Vagina (tissue), 2 donors: Measurements from ENCODE around the gene SSR1. TPM values are rescaled to one million over a fixed set of nuclear protein-coding genes. Genes with fewer than 3 reads are reported as not detected.

Source experiments
- DNase-seq, 2 donors: peaks; one replicate each; pipeline ENCODE4 v3.0.0-alpha.2; 2017; ENCODE audit errors: extremely low spot score in 2 of 2
- H3K27ac ChIP-seq: fragments of 200-600 bp; sonication (generic); one replicate; pipeline ENCODE4 v1.5.1; 2019
- H3K27me3 ChIP-seq: fragments of 200-600 bp; sonication (generic); one replicate; pipeline ENCODE4 v1.5.1; 2019
- H3K36me3 ChIP-seq, 2 donors: fragments of 200-600 bp; sonication (generic); one replicate each; pipeline ENCODE4 v1.5.1; 2017 to 2019
- H3K4me1 ChIP-seq: fragments of 200-600 bp; sonication (generic); one replicate; pipeline ENCODE4 v1.5.1; 2019
- H3K4me3 ChIP-seq, 2 donors: fragments of 200-600 bp; sonication (generic); 1 replicate in 1 of 2; 2 replicates in 1 of 2; pipeline ENCODE4 v1.5.1; 2016 to 2019
- H3K9me3 ChIP-seq: fragments of 200-600 bp; sonication (generic); one replicate; pipeline ENCODE4 v1.5.1; 2019
- POLR2A ChIP-seq, 2 donors: fragments of 450-650 bp; IDR thresholded peaks; one replicate each; pipeline ENCODE4 v1.6.1; 2017; ENCODE audit warnings: antibody characterized with exemption in 2 of 2, mild to moderate bottlenecking in 2 of 2, moderate library complexity in 2 of 2
- POLR2AphosphoS5 ChIP-seq, 2 donors: sonication (generic); formaldehyde crosslinking; IDR thresholded peaks; one replicate each; pipeline ENCODE4 v1.9.0; 2017; ENCODE audit warnings: antibody characterized with exemption in 2 of 2, mild to moderate bottlenecking in 2 of 2, low read depth in 1 of 2; ENCODE audit not compliant: insufficient read depth in 1 of 2
- intact Hi-C: fragments of 100-400 bp; cut with DNase I; formaldehyde crosslinking; loops from one replicate; pipeline ENCODE4 v1.15.1; 2023
- total RNA-seq: library from RNA; depleted of rRNA; stranded (reverse); fragments of >200 nt; gene quantifications from one replicate; pipeline ENCODE4 v1.2.3, GENCODE V29; 2016
- TF ChIP-seq, protein P1 (sequence below), 3 experiments: fragments of 450-650 bp in 2 of 3; fragments of 200-600 bp in 1 of 3; sonication (generic) in 1 of 3; IDR thresholded peaks; one replicate each; pipeline ENCODE4 v1.5.1; 2017 to 2019; ENCODE audit warnings: antibody characterized with exemption in 3 of 3, mild to moderate bottlenecking in 2 of 3, moderate library complexity in 2 of 3

The SSR1 gene
- total RNA-seq, 1 donor from 2014 or later, result 48.1 TPM

DNA sequence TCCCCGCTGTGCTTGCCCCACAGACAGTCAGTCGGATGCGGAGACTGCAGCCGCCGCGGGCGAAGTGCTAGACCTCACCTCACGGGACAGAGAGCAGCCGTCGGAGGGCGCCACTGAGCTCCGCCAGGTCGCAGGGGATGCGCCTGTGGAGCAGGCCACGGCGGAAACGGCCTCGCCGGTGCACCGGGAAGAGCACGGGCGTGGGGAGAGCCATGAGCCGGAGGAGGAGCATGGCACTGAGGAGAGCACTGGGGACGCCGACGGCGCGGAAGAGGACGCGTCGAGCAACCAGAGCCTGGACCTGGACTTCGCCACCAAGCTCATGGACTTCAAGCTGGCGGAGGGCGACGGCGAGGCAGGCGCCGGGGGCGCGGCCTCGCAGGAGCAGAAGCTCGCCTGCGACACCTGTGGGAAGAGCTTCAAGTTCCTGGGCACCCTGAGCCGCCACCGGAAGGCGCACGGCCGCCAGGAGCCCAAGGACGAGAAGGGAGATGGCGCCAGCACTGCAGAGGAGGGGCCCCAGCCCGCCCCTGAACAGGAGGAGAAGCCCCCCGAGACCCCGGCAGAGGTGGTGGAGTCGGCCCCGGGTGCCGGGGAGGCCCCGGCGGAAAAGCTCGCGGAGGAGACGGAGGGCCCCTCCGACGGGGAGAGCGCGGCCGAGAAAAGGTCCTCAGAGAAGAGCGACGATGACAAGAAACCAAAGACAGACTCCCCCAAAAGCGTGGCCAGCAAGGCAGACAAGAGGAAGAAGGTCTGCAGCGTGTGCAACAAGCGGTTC lies 66.4 kb downstream of the SSR1 start:
- no peak for DNase-seq
- peaks cover 5 to 52% of the 10 kb centered on the region in 2 donors for H3K36me3 ChIP-seq
- H3K27ac ChIP-seq, result no peak overlapping the region
- no peak for TF ChIP-seq POLR2A (IDR thresholded peaks at IDR 0.05)
- TF ChIP-seq, protein P1, sequence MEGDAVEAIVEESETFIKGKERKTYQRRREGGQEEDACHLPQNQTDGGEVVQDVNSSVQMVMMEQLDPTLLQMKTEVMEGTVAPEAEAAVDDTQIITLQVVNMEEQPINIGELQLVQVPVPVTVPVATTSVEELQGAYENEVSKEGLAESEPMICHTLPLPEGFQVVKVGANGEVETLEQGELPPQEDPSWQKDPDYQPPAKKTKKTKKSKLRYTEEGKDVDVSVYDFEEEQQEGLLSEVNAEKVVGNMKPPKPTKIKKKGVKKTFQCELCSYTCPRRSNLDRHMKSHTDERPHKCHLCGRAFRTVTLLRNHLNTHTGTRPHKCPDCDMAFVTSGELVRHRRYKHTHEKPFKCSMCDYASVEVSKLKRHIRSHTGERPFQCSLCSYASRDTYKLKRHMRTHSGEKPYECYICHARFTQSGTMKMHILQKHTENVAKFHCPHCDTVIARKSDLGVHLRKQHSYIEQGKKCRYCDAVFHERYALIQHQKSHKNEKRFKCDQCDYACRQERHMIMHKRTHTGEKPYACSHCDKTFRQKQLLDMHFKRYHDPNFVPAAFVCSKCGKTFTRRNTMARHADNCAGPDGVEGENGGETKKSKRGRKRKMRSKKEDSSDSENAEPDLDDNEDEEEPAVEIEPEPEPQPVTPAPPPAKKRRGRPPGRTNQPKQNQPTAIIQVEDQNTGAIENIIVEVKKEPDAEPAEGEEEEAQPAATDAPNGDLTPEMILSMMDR (IDR thresholded peaks at IDR 0.05), result no peak
- TF ChIP-seq POLR2AphosphoS5 (IDR thresholded peaks at IDR 0.05; ENCODE audit: insufficient read depth in 1 of 2, low read depth in 1 of 2), result no peak
- H3K9me3 ChIP-seq, result no peaks in the 10 kb centered on the region
- H3K27me3 ChIP-seq, result no peaks in the 10 kb centered on the region
- intact Hi-C loops, result loop anchor here (10.0 kb wide), 1 partner anchor 142 kb away; the partner anchor contains the start of gene RREB1
- no peak overlapping the region for H3K4me3 ChIP-seq
- H3K4me1 ChIP-seq, result peaks cover 13% of the 10 kb centered on the region

DNA sequence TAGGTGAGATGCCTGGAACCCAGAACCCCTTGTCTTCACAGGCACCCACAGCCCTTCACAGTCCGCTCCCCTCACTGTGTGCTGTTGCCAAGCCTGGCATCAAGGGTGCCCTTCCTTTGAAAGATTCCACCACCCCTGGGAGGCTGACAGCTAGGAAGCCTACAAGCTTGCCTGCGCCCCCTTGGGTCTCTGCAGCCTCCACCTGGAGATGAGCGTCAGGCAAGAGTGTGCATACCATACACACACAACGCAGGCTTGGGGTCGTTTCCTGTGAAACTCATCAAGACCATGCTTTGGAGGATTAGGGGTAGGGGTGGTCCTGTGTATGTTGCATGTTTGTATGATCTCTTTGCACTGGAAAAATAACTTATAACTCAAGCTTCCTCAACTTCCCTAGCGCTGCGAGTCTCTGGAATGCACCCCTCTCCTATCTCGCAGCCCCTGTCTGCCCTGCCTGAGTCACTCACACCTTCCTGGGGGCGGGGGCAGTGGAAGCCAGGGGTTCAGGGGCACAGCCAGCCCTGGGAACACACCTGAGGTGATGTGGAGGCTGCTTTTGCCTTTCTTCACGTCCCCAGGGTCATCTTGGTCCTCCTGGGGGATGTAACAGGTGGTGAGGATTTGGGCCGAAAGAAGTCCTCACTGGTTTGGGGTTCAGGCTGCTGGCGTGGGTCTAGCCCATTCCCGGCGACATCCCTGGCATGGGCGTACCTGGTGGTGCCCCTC lies 67.2 kb downstream of the SSR1 start:
- Histone ChIP-seq H3K4me1 (peaks cover 13% of the 10 kb centered on the region), H3K36me3 (peaks cover 5 to 53% of the 10 kb centered on the region in 2 donors), H3K9me3 (no peaks in the 10 kb centered on the region), H3K4me3 (no peak overlapping the region), H3K27me3 (no peaks in the 10 kb centered on the region), H3K27ac (no peak overlapping the region)
- intact Hi-C loops, result loop anchor here (10.0 kb wide), 1 partner anchor 141 kb away; the partner anchor contains the start of gene RREB1
- TF ChIP-seq POLR2AphosphoS5 (IDR thresholded peaks at IDR 0.05; ENCODE audit: insufficient read depth in 1 of 2, low read depth in 1 of 2) (no peak), POLR2A (IDR thresholded peaks at IDR 0.05) (no peak)
- TF ChIP-seq, protein P1 (IDR thresholded peaks at IDR 0.05), result no peak
- no peak for DNase-seq

DNA sequence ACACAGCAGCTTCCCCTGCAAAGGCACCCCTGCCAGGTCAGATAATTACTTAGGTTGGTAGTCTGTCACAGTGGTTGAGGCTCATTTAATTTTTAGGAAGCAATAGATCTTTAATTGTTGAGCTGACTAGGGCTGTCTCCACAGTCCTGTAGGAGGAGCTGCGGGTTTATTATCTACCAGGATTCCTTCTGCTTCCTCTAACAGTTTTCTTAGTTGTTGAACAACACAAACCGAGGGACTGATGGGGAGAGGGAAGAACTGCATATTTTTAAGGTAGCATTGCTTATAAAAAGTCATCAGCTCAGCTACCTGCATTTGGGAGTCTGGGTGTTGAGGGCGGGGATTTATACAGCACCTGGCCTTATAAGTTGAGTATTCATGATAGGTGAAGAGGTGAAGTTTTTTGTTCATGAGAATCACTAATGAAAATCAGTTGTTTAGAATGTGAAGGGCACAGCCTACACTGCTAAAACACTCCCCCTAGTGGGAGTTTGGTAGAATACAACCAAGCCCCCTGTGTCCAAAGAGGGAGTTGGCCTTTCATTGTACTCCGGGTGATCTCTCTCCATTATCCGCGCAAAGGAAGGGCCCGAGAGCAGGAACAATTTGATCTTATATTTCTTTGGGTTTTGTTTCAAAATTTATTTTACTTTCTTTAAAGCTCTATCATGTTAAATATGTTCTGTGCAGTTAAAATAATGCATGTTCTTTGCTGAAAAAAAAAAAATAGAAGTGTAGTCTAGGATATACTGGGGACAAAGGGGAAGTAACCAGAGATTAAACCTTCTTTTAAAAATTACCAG lies 69.6 kb downstream of the SSR1 start:
- intact Hi-C loops, result loop anchor here (10.0 kb wide), 1 partner anchor 139 kb away; the partner anchor contains the start of gene RREB1
- Histone ChIP-seq H3K4me3 (no peak overlapping the region), H3K27me3 (no peaks in the 10 kb centered on the region), H3K4me1 (peaks cover 13% of the 10 kb centered on the region), H3K27ac (peak overlapping the region; percentile 39), H3K9me3 (no peaks in the 10 kb centered on the region), H3K36me3 (peaks cover 5 to 37% of the 10 kb centered on the region in 2 donors)
- no peak for TF ChIP-seq POLR2AphosphoS5 (IDR thresholded peaks at IDR 0.05; ENCODE audit: insufficient read depth in 1 of 2, low read depth in 1 of 2)
- no peak for TF ChIP-seq POLR2A (IDR thresholded peaks at IDR 0.05)
- TF ChIP-seq, protein P1 (IDR thresholded peaks at IDR 0.05), result peak; percentile 60 to 86 (median 72)
- DNase-seq, result no peak

DNA sequence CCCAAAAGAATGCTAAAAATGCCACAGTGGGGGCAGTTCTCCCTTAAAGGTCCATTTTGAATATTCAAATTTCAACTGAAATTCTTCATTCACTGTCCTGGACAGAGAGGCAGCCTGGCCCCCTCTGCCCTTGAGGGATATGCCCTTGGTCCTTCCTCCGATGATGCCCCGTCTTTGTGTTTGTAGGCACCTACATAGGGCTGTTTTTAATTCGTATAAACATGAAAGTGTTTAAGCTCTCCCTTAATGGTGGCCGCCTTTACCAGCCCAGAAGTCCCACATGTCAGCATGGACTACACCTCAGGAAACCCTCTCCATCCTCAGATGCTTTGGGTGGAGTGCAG lies 70.2 kb downstream of the SSR1 start:
- Histone ChIP-seq H3K27me3 (no peaks in the 10 kb centered on the region), H3K4me1 (peaks cover 13% of the 10 kb centered on the region), H3K9me3 (no peaks in the 10 kb centered on the region), H3K4me3 (no peak overlapping the region), H3K36me3 (peaks cover 5 to 31% of the 10 kb centered on the region in 2 donors), H3K27ac (peak overlapping the region; percentile 39)
- intact Hi-C loops, result loop anchor here (10.0 kb wide), 1 partner anchor 138 kb away; the partner anchor contains the start of gene RREB1
- no peak for DNase-seq
- TF ChIP-seq POLR2AphosphoS5 (IDR thresholded peaks at IDR 0.05; ENCODE audit: insufficient read depth in 1 of 2, low read depth in 1 of 2) (no peak), POLR2A (IDR thresholded peaks at IDR 0.05) (no peak)
- TF ChIP-seq, protein P1 (IDR thresholded peaks at IDR 0.05), result no peak
